Measurements from ENCODE around the gene BBS10.

DNA sequence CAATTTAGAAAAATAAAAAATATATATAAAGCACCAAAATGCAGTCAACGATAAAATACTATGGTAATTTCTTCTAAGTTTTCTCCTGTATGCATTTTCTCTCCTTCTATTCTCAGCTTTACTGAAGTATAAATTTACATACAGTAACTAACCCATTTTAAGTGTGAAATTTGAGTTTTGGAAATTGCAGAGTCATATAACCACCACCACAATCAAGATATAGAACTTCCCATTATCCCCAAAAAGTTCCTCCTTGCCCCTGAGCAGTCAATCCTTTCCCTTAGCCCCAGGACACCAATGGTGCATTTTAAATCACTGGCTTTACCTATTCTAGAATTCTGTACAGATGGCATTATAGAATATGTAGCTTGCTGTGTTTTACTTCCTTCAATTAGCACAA is 31.0 kb upstream of the BBS10 start:
- TF ChIP-seq YY1 (IDR thresholded peaks at IDR 0.05; ENCODE audit: low read depth, low read length) (no peak), EP300 (IDR thresholded peaks at IDR 0.05; ENCODE audit: borderline replicate concordance in 1 of 2, low read depth in 2 of 2, low read length in 2 of 2) (no peak), HDAC6 (IDR thresholded peaks at IDR 0.05; ENCODE audit: low read depth, low read length) (no peak), POLR2AphosphoS5 (IDR thresholded peaks at IDR 0.05; ENCODE audit: low read depth, low read length) (no peak), BCL11A (IDR thresholded peaks at IDR 0.05; ENCODE audit: low read depth in 2 of 2, low read length in 2 of 2) (no peak), POLR2A (IDR thresholded peaks at IDR 0.05; ENCODE audit: control extremely low read depth in 1 of 2, low read depth in 2 of 2, low read length in 2 of 2) (no peak)
- TF ChIP-seq, protein P1, sequence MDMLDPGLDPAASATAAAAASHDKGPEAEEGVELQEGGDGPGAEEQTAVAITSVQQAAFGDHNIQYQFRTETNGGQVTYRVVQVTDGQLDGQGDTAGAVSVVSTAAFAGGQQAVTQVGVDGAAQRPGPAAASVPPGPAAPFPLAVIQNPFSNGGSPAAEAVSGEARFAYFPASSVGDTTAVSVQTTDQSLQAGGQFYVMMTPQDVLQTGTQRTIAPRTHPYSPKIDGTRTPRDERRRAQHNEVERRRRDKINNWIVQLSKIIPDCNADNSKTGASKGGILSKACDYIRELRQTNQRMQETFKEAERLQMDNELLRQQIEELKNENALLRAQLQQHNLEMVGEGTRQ (IDR thresholded peaks at IDR 0.05; ENCODE audit: low read length) = no peak
- TF ChIP-seq, protein P2, sequence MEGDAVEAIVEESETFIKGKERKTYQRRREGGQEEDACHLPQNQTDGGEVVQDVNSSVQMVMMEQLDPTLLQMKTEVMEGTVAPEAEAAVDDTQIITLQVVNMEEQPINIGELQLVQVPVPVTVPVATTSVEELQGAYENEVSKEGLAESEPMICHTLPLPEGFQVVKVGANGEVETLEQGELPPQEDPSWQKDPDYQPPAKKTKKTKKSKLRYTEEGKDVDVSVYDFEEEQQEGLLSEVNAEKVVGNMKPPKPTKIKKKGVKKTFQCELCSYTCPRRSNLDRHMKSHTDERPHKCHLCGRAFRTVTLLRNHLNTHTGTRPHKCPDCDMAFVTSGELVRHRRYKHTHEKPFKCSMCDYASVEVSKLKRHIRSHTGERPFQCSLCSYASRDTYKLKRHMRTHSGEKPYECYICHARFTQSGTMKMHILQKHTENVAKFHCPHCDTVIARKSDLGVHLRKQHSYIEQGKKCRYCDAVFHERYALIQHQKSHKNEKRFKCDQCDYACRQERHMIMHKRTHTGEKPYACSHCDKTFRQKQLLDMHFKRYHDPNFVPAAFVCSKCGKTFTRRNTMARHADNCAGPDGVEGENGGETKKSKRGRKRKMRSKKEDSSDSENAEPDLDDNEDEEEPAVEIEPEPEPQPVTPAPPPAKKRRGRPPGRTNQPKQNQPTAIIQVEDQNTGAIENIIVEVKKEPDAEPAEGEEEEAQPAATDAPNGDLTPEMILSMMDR (IDR thresholded peaks at IDR 0.05; ENCODE audit: control extremely low read depth in 1 of 3, insufficient read depth in 1 of 3, low read depth in 1 of 3, low read length in 3 of 3) = no peak

Data from H1 (cell line).